Effector CD8-positive, alpha-beta T cell (primary cell): Measurements from ENCODE around the gene GFOD1.
"Not testable (repeated sequence)": the region's sequence is repeated elsewhere in the genome, so short reads cannot be mapped to it uniquely, and the experiment has no call there.

Source experiments
- DNase-seq: peaks from one replicate; lab custom pipeline; 2025; lab: John Stamatoyannopoulos, UW

The GFOD1 gene

GRCh38 chr6:13511913-13512717, 24.7 kb upstream of the GFOD1 start:
- no peak for DNase-seq

GRCh38 chr6:13511141-13511571, 23.8 kb upstream of the GFOD1 start:
- DNase-seq: not testable (repeated sequence)

- not testable (repeated sequence) for DNase-seq
These were observed 23.0 kb upstream of the GFOD1 start for GRCh38 chr6:13510433-13510832.

DNA sequence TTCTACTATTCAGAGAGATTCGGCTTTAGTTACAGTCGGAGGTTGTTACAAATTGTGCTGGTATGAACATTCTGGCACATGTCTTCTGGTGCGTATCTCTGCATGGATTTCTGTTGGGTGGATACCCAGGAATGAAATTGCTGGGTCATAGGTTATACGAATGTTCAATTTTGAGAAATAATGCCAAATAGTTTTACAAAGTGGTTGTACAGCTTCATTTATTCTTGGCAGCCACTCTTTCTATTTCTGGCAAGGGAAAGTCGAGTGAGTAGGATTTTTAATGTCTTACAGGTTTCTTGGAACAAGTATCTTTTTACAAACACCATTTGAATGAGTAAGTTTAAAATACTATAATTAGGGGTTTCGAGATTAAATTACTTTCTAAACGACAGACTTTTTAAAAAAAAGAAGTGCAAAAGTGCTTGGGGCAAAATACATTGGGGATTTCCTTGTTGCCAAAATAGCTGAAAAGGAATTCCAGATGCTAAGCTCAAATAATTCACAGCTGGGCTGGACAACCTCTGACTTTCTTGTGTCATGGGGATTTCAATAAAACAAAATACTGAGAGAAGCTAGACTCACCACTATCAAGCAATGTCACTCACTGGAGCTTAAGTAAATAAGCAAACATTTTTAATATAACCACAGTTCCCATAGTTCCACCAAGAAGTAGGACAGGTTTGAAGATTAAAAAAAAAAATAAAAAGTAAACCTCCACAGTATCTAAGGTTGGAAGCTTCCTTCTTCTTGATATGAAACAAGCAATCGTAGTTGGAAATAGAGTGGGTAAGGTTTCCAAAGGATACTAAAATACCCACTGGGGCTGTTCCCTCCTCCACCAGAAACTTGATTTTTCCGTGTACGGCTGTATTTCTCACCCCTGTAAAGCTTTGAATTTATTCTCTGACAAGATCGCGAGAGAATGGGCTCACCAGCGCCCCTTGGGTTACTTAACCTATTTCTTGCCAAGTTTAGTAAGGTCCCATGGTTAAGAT, 21.6 kb upstream of the GFOD1 start:
- DNase-seq: no peak

GRCh38 chr6:13507306-13507860, 20.0 kb upstream of the GFOD1 start:
- no peak for DNase-seq

- DNase-seq: no peak
These were observed 17.9 kb upstream of the GFOD1 start for GRCh38 chr6:13505345-13505734.

GRCh38 chr6:13504611-13505344, 17.4 kb upstream of the GFOD1 start:
- no peak for DNase-seq

DNA sequence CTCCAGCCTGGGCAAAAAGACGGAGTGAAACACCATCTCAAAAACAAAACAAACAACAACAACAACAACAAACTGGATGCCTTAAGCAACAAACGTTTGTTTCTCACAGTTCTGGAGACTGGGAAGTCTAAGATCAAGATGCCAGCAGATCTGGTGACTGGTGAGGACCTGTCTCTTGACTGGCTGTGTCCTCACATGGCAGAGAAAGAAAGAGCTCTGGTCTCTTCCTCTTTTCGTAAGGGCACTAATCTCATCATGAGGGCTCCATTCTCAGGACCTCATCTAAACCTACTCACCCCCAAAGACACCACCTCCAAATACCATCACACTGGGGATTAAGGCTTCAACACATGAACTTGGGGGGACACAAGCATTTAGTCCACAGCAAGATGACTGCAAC, 13.5 kb upstream of the GFOD1 start:
- no peak for DNase-seq

GRCh38 chr6:13500264-13500663, 12.9 kb upstream of the GFOD1 start:
- no peak for DNase-seq

DNA sequence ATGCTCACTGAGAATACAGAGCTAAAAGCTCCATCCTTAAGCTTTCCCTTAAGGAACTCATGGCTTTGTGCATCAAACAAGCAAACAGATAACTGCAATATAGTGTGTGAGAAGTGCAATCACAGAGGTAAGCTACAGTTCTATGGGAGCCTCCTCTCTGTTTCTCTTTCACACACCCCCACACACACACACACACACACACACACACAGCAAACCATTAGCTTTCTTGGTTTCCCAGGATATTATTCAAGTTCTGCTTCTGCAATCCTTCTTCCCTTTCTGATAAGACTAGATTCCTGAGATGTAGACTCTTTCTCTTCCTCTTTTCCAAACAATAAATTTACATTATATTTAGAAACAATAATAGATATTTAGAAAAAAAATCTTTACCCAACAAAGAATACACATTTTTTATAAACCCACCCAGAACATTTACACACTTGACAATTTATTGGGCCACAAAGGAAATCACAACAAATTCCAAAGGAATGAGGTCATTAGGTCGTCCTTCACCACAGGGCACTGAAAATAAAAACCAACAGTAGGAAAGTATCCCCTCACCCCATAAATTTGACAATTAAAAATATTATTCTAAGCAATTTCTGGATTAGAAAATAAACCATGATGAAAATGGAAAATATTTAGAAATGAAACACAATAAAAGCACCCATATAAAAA, 9.3 kb upstream of the GFOD1 start:
- no peak for DNase-seq

- no peak for DNase-seq
These were observed 8.4 kb upstream of the GFOD1 start for GRCh38 chr6:13495818-13496217.

- DNase-seq: no peak
These were observed 7.8 kb upstream of the GFOD1 start for GRCh38 chr6:13495112-13495776.

DNA sequence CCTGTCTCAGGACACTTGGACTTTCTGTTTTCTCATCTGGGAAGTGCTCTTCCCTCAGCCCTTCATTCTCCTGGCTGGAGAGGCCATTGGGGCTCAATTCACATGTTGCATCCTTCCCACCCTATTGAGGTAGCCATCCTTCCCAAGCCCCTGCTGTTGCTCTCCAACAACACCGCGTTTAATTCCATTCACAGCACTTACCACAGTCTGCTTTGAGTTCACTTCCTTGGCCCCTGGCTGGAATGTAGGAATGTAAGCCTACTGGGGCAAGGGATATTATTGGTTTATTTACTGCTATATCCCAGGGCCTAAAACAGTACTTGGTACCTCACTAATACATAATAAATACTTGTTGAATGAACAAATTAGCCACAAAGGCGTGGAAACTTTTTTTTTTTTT, 6.7 kb upstream of the GFOD1 start:
- no peak for DNase-seq

- DNase-seq: no peak
These were observed 5.7 kb upstream of the GFOD1 start for GRCh38 chr6:13493147-13493546.

DNA sequence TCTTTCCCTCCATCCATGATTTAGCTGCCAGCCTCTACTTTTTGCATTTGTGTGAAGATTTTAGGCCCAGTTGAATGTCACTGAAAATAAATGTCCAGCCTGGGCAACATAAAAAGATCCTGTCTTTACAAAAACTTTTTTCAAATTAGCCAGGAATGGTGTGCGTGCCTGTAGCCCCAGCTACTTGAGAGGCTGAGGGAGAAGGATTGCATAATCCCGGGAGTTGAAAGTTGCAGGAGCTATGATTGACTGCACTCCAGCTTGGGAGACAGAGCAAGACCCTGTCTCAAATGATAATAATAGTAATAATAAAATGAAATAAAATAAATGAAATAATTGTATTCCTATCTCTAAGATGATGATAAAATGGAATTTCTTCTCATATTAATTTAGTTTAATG, 5.0 kb upstream of the GFOD1 start:
- DNase-seq: no peak

- DNase-seq: no peak
These were observed 4.1 kb upstream of the GFOD1 start for GRCh38 chr6:13491538-13491937.

DNA sequence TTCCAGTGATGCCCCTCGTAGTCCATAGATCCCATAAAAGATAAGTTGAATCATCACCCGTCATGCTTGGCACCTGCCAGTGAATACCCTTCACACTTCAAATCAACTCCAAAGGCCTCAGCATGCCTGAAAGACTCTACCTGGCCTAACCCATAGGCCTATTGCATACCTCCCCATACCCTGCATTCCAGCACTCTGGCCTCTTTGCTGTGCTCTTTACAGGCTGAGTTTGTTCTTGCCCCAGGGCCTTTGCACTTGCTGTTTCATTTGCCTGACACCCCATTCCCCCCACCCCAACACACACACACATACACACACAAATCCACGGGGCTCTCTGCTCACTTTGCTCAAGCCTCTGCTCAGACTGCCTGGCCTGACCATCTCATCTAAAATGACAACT, 3.0 kb upstream of the GFOD1 start:
- no peak for DNase-seq

GRCh38 chr6:13488896-13489237, 1.5 kb upstream of the GFOD1 start:
- DNase-seq: no peak

DNA sequence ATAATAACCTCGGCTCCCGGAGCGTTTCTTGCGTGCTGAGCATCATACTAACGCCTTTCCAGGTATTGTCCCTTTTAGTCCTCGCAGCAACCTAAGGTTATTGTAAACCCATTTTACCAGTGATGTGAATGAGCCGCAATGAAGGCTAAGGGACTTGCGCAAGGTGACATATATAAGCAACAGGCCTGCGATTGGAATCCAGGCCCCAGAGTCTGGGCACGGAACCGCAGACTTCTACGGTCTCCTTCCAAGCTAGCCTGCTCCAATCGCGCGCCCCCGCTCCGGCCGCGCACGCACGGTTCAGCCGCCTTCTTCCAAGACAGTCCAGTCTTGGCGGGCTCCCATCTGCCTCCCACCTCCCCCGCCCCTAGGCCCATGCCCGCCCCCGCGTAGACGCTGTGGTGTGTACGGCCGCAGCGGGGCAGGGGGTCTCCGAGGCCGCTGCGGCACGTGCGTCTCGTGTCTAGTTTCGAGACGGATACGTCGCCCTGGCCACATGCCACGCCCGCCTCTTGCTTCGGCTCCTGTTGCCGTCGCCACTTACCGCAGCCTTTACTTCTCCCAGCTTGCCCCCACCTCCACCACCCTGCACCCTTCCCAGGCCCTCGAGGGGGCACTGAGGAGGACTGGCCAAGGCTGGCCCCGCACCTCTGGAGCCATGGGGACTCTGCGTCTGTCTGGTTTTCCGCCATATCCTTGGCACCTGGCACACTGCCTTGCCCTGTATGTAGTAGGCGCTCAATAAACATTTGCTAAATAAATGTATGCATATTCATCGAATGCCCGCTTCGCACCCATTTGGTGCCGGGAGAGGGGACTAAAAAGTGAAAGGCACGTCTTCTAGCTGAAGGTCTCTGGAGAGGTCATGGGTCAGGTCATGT, 855 bp upstream of the GFOD1 start:
- no peak for DNase-seq

DNA sequence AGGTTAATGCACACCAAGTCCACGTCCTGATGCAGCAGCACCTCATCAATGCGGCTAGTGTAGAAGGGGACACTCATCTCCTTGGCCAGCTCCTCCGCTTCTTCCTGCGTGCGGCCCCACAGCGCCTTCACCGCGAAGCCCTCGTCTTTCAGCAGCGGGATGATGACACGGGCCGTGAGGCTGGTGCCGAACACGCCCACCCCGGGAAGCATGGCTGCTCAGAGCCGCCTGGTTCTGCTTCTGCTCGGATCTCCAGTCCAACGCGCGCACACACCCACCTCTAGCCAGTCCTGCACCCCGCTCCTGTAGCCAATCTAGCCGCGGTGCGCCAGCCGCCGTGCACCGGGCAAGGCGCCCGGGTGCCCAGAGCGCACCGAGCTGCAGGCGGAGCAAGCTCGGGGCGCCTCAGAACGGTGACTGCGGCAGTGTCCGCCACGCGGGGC, 700 bp downstream of the GFOD1 start:
- peak; percentile 9 for DNase-seq
